Muscle of arm (tissue), 12 donors: ENCODE data around the gene PTPRN2. TPM values are rescaled to one million over a fixed set of nuclear protein-coding genes. Genes with fewer than 3 reads are reported as not detected.
"Not testable (repeated sequence)": the region's sequence is repeated elsewhere in the genome, so short reads cannot be mapped to it uniquely, and the experiment has no call there.

Experiments used
- DNase-seq: peaks from one replicate; pipeline ENCODE4 v3.0.0-alpha.2; 2013
- polyA plus RNA-seq, 12 donors: library from polyadenylated mRNA; unstranded; fragments of 120-200 nt; gene quantifications; one replicate each; pipeline ENCODE4 v1.2.1, GENCODE V29; 2013; ENCODE audit not compliant: insufficient read length in 12 of 12

Gene PTPRN2
- polyA plus RNA-seq, 12 donors = 1.6 to 8.7 (median 2.3) TPM; not detected in 1

DNA sequence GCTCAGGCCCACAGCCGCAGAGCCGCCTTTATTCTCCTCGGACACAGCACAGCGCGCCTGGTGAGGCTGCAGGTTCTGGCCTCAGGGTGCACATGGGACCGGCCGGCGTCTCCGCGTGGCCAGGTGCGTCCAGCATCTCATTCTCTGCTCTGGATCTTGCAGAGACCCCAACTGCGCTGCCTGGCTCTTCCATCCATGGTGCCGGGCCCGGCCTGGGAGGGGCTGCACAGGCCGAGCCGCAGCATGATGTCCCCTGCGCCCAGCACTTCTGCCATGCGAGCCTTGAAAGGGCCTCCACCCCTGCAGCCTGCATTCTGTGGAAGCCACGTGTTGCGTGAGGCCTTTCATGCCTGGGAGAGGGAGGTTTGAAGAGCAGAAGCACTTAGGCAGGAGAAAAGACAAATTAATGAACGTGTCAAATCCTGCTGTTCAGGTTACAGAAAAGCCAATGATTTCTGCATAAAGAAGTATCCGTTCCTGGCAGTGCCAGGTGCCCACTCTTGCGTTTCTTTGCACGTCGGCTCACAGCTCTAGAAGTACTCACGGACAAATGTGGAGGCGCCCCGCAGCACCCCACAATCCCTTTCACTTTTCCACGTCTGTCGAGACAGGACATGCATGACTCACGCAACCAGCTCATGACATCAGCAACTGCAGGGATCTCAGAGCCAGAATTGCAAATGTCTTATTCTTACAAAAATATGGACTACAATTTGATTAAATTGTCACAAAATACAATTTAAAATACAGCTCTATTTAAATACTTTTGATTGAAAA, 679.4 kb downstream of the PTPRN2 start:
- no peak for DNase-seq

DNA sequence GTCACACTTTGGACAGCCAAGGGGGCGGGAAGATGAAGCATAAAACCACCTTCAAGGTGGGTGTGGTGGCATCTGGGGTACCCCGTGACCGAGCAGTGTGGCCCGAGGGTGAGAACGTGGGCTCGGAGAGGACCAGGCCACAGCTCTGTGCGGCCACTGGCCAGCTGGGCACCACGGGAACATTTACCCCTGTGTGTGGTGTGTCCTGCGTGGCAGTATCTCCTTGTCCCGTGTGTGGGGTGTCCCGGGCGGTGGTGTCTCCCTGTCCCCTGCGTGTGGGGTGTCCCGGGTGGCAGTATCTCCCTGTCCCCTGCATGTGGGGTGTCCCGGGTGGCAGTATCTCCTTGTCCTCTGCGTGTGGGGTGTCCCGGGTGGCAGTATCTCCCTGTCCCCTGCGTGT, 680.5 kb downstream of the PTPRN2 start:
- no peak for DNase-seq

DNA sequence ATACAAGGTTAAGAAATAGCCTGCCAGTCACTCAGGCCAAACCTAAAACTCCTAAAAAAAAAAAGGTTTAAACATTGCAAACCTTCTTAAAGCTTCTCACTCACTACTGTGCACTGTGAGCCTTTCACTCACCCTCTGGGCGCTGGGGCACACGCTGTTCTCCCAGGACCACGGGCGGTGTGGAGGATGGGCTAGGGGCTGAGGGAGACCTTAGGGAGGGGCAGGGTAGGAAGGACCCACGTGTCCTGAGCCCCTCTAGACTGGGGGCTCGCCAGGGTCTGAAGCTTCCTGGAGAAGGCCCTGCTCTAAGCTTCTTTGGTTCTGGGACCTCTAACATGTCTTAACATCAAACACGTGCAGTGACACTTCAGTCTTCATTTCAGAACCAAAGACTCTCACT, 681.0 kb downstream of the PTPRN2 start:
- no peak for DNase-seq

DNA sequence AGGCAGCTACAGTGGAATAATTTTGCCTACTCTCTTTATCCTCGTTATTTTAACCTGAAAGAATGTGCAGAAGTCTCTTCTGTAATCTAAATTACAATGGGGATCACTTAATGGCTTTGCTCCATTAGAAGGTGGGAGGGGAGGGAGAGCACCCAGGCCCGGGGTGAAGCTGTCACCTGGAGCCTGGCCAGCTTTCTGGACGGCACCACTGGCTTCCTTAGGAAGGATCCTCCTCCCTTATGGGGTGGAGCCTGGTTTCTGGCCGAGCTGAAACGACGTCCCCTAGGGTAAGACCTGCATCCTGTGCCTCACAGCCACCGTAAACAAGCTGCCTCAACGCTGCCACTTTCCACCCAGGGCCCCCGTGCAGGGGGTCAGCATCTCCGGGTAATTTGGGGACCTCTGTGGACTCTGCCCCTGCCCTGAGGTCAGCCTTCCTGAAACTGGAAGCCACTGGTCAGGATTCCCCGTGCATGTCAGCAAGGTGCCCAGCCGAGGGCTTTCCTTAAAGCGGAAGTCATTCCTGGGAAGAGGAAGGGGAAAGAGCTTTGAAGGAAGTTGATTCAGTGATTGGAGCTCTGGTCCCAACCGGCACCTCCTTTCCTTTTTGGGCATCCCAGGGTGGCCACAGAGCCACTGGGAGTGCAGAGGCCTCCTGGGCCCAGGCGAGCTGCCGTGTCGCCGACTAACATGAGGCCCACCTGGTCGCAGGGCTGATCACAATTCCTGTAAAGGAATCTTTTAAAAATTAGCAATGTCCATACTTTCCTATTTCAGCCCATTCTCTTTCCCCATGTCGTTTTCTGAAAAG, 681.8 kb downstream of the PTPRN2 start:
- no peak for DNase-seq

DNA sequence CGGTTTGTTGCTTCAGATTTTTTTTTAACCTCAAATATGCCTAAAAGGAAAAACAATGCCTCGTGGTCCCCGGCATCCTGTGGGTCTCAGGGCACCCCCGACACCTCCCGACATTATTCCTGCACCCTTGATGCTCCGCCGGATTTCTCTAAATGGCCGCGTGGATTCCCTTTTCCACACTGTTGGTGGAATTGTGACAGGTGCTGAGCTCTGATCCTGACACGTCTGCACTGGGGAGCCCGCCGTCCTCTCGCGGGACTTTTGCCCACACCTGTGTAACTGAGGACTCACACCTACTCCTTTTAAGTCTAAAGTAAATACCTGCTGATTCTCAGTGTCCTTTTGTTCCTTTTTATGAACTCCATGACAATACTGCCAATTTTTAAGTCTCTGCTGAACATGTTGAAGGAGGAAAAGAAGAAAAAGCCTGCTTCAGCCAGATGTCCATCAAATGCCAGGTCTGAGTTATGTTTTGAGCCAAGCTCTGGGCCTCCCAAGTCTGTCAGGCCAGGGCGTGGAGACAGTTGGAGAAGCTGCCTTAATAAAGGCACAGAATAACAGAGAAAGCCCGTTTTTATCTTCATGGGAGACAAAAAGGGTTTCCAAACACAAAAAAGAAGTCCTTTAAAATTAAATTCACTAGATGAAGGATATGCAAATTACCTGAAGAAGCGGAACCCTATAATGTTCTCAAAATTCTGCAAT, 682.6 kb downstream of the PTPRN2 start:
- DNase-seq = no peak

DNA sequence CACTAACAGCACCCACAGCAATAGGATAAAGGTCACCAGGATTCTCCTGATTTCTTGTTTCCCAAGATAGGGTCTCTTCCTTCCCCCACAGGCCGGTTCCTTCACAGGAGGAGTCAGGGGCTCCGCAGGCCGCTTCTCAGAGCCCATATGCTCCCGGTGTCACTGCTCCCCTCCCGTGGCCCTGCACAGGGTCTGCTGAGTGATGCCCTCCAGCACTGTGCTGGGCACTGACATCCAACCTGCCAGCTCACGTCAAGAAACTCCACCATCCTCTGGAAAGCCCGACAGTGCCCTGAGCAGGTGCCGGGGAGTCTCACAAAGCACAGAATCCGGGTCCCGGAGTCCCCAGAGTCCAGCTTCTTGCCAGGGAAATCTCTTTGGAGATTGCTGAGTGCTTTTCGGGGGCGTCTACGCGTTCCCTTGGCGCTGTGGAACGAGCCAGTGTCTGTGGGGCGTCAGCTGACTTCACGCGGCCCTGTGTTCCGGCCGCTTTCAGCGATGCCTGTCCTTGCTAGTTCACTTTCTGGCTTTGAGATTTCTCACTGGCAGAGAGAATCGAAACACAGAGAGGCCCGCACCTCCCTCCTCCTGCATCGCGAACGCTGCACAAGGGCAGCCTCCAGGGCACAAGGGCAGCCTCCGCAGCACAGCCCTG, 683.3 kb downstream of the PTPRN2 start:
- DNase-seq = no peak

DNA sequence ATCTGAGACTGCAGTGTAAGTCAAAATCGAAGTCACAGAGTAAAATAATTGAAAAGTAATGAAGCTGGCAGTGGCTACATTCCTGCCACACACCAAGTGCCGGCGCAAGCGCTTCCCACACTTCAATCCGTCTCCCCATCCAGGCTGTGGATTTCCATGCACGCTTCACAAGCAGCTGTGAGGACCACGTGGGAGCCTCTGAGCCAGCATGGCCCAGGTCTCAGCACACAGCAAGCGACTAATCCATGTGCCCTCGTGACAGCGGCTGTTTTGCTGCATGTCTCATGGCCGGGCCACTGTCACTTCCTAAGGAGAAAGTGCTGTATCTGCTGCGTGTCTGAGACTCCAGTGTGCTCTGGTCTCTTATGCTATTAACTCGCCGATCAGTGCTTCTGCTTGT, 683.9 kb downstream of the PTPRN2 start:
- no peak for DNase-seq

DNA sequence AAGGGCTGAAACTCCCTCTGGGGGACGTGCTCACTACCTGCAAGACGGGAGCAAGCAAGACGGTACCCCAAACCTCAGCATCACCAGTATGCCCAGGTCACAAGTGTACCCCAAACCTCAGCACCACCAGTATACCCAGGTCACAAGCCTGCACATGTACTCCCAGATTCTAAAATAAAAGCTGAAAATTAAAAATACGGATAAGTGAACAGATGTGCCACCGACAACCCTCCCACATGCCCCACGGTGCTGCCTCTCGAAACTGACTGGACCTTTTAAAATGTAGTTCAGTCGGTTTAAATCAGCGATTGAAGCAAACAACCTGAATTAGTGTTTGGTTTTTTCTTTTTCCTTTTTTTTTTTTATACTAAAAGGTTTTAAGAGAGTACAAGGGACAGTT, 684.3 kb downstream of the PTPRN2 start:
- no peak for DNase-seq

GRCh38 chr7:157901816-157902610, 685.6 kb downstream of the PTPRN2 start:
- not testable (repeated sequence) for DNase-seq

- no peak for DNase-seq
These were observed 686.5 kb downstream of the PTPRN2 start for GRCh38 chr7:157901166-157901565.

DNA sequence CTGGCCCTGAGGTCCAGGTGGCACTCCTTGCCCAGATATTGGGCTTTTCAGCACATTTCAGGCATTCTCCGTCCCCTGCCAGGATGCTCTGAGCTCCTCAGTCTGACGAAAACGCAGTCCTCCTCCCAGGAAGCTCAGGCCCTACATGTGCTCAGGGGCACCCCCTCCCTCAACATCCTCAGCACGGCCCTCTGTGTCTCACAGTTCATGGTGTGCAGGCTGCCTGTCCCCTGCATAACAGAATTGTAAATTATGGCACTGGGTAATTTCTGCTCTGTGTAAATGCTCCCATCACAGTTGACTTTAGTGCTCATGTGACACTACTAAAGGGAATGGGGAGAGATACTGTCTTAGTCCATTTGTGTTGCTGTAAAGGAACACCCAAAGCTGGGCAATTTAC, 687.1 kb downstream of the PTPRN2 start:
- no peak for DNase-seq

GRCh38 chr7:157900011-157900410, 687.6 kb downstream of the PTPRN2 start:
- no peak for DNase-seq

DNA sequence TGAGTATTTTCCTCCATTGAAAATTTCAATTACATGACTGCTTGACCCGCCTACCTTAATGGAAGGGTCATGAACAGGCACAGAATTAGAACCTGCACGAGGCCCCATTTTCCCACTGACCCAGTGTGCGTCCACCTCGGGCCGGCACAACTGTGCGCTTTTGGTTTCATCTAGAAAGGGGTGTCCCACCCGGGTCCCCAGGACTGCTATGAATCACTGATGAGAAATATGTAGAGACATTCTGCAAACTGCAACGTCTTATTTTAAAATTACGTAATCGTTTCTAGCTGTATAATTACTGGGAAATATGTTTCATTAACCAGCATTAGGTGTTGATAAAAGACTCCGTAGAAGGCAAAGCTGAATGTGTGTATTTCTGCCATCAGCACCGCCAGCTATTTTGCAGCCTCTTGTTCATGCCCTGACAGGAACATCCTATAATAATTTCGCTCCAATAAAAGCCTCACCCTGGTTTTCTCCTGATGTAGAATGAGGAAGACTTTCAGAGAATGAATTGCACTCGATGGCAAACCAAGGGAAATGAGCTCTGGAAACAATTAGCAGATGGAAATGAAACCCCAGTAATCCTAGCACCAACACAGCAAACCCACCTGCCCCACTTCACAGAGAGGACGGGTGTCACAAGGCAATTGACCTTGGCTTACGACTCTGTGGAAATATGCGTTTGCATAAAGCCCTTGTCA, 688.7 kb downstream of the PTPRN2 start:
- DNase-seq = no peak

DNA sequence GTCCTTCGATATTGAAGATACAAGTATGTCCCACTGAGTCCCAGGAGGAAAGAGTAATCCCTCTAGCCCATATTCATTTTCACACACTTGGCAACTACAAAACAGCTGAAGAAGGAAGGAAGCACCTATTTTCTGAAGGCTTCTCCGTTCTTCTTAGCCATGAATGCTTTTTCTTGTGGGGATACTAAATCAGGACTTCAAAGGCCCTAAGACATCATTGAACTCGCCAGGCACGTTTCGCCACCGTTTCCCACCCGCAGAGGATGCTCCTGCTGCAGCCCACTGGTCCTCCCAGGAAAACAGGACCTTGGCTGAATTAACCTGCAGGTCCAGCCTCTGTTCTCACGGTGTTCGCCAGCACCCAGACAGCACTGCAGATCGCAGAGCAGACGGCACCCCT, 689.4 kb downstream of the PTPRN2 start:
- DNase-seq = no peak

DNA sequence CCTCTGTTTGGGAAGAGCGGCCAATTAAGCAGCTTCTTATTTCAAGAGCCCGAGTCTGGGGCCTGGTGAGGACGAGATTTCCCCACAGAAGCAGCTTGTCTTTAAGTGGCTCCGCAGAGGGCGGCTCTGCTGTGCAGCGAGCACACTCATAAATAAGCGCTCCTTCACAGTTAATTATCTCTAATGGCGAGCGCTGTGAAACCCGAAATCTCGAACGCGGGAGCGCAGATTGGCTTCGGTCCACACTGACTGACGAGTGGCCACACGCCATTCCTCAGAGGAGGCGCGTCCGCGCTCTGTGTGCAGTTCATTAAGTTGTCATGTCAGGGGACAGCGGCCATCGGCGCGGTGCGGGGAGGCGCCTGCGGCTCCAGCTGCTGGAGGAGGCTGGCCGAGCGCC, 689.9 kb downstream of the PTPRN2 start:
- DNase-seq = no peak

GRCh38 chr7:157896774-157897555, 690.7 kb downstream of the PTPRN2 start:
- no peak for DNase-seq

DNA sequence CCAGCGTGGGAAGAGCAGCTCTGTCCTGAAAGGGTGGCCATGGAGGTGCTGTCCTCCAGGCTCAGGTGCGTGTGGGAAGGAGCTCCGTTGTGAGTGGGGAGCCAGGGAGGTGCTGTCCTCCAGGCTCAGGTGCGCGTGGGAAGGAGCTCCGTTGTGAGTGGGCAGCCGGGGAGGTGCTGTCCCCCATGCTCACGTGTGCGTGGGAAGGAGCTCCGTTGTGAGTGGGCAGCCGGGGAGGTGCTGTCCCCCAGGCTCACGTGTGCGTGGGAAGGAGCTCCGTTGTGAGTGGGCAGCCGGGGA, 691.3 kb downstream of the PTPRN2 start:
- not testable (repeated sequence) for DNase-seq

DNA sequence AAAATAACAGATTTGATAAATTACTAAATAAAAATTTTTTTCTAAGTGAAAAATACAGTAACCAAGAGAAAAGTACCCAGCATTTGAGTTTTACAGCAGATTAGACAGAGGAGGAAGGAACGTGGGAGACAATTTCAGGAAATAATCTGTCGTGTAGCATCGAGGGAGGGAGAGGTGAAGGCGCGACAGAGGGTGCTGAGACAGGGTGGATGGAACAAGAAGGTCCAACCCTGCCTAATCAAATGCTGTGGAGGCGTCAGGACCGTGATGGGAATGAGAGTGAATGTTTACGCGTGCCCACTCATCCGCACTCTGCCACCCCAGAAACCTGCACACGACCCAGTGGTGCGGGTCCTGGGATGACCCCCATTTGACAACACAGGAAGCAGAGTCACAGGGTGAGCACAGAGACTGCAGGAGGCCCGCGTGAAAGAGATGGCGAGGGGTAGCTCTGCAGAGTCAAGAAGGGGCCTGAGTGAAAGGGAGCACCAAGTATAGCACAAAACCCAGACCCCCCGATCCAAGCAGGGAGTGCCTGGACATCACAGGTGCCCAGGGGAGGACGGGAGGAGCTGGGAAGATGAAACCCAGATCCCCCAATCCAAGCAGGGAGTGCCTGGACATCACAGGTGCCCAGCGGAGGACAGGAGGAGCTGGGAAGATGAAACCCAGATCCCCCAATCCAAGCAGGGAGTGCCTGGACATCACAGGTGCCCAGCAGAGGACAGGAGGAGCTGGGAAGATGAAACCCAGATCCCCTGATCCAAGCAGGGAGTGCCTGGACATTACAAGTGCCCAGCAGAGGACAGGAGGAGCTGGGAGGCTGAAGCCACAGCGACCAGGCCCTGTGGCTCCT, 691.9 kb downstream of the PTPRN2 start:
- DNase-seq = no peak

- DNase-seq = not testable (repeated sequence)
These were observed 692.5 kb downstream of the PTPRN2 start for GRCh38 chr7:157895098-157895497.
